OCI-LY1 (cell line): ENCODE measurements around the gene HDGFL2.

Source experiments
- H2AFZ ChIP-seq: fragments of 200-600 bp; sonication (generic), shearing (Covaris generic); 2 replicates; pipeline ENCODE4 v1.6.0; 2014; ENCODE audit warnings: antibody characterized with exemption, mild to moderate bottlenecking, low read length
- H3F3A ChIP-seq: fragments of 200-600 bp; sonication (generic), shearing (Covaris generic); 2 replicates; pipeline ENCODE4 v1.6.0; 2014; ENCODE audit warnings: mild to moderate bottlenecking, antibody characterized with exemption, low read length, moderate library complexity; ENCODE audit not compliant: insufficient read depth
- H3K27ac ChIP-seq: fragments of 200-600 bp; sonication (generic); 2 replicates; pipeline ENCODE4 v1.5.1; 2014; ENCODE audit warnings: low read length, mixed run types, mild to moderate bottlenecking, low read depth; ENCODE audit not compliant: poor library complexity, severe bottlenecking
- H3K27me3 ChIP-seq: fragments of 200-600 bp; sonication (generic); 2 replicates; pipeline ENCODE4 v1.6.0; 2014; ENCODE audit warnings: antibody characterized with exemption, mild to moderate bottlenecking, low read length, moderate library complexity; ENCODE audit not compliant: insufficient read depth
- H3K36me3 ChIP-seq: fragments of 200-600 bp; sonication (generic); 2 replicates; pipeline ENCODE4 v1.6.1; 2014; ENCODE audit warnings: mild to moderate bottlenecking, antibody characterized with exemption, low read length, moderate library complexity, mixed read lengths; ENCODE audit not compliant: insufficient read depth
- H3K4me1 ChIP-seq: fragments of 200-600 bp; sonication (generic); 2 replicates; pipeline ENCODE4 v1.5.1; 2014; ENCODE audit warnings: mild to moderate bottlenecking, low read length, moderate library complexity; ENCODE audit not compliant: insufficient read depth, severe bottlenecking
- H3K4me2 ChIP-seq: fragments of 200-600 bp; sonication (generic), shearing (Covaris generic); 2 replicates; pipeline ENCODE4 v1.6.1; 2014; ENCODE audit warnings: low read length
- H3K4me3 ChIP-seq: fragments of 200-600 bp; sonication (generic); 2 replicates; pipeline ENCODE4 v1.5.1; 2014; ENCODE audit warnings: low read length, low read depth, mild to moderate bottlenecking, mixed read lengths; ENCODE audit not compliant: poor library complexity, severe bottlenecking
- H3K79me2 ChIP-seq: fragments of 200-600 bp; shearing (Covaris generic); 2 replicates; pipeline ENCODE4 v1.6.1; 2016; ENCODE audit warnings: mixed run types, low read length, mixed read lengths; ENCODE audit not compliant: insufficient read depth
- H3K9ac ChIP-seq: fragments of 200-600 bp; sonication (generic), shearing (Covaris generic); 2 replicates; pipeline ENCODE4 v1.6.1; 2014; ENCODE audit warnings: mild to moderate bottlenecking, low read length, mixed read lengths
- H3K9me2 ChIP-seq: fragments of 200-600 bp; sonication (generic), shearing (Covaris generic); 2 replicates; pipeline ENCODE4 v1.6.1; 2014; ENCODE audit warnings: low read depth, mild to moderate bottlenecking, low read length, mixed read lengths
- H3K9me3 ChIP-seq: fragments of 200-600 bp; shearing (Covaris generic); 2 replicates; pipeline ENCODE4 v1.6.1; 2014; ENCODE audit warnings: low read length, mixed read lengths
- H4K20me1 ChIP-seq: fragments of 200-600 bp; sonication (generic), shearing (Covaris generic); 2 replicates; pipeline ENCODE4 v1.6.0; 2016; ENCODE audit warnings: mild to moderate bottlenecking, low read length; ENCODE audit not compliant: insufficient read depth
- CTCF ChIP-seq: fragments of 200-600 bp; sonication (generic), shearing (Covaris generic); IDR thresholded peaks from 2 replicates; pipeline ENCODE4 v1.5.1; 2017; ENCODE audit warnings: mild to moderate bottlenecking, antibody characterized with exemption, low read length, moderate library complexity, mixed read lengths
- EZH2 ChIP-seq: fragments of 200-600 bp; sonication (generic), shearing (Covaris generic); IDR thresholded peaks from 2 replicates; pipeline ENCODE4 v1.8.0; 2017; ENCODE audit warnings: borderline replicate concordance, mixed run types, mild to moderate bottlenecking, antibody characterized with exemption, low read length, moderate library complexity, mixed read lengths

HDGFL2 gene

GRCh38 chr19:4449639-4450028 lies 22.5 kb upstream of the HDGFL2 start:
- no peaks in the 10 kb centered on the region for H4K20me1 ChIP-seq
- H2AFZ ChIP-seq = no peak overlapping the region
- H3K4me2 ChIP-seq = no peak overlapping the region
- H3K79me2 ChIP-seq = no peaks in the 10 kb centered on the region
- H3K9ac ChIP-seq = no peak overlapping the region
- H3F3A ChIP-seq = no peaks in the 10 kb centered on the region
- H3K4me1 ChIP-seq = no peaks in the 10 kb centered on the region
- no peak overlapping the region for H3K4me3 ChIP-seq
- H3K9me3 ChIP-seq = no peaks in the 10 kb centered on the region
- no peaks in the 10 kb centered on the region for H3K9me2 ChIP-seq
- H3K36me3 ChIP-seq = peaks cover 69% of the 10 kb centered on the region
- TF ChIP-seq CTCF (no peak), EZH2 (no peak)
- H3K27me3 ChIP-seq = no peaks in the 10 kb centered on the region
- no peak overlapping the region for H3K27ac ChIP-seq

GRCh38 chr19:4452230-4452990 lies 19.7 kb upstream of the HDGFL2 start:
- Histone ChIP-seq H3K4me3 (no peak overlapping the region), H2AFZ (no peak overlapping the region), H3K79me2 (no peaks in the 10 kb centered on the region), H3K36me3 (peaks cover 42% of the 10 kb centered on the region; the same call in 1 of the 2 replicates), H3K9ac (no peak overlapping the region), H4K20me1 (no peaks in the 10 kb centered on the region), H3K4me2 (no peak overlapping the region), H3K27me3 (no peaks in the 10 kb centered on the region), H3K27ac (no peak overlapping the region), H3K4me1 (peaks cover 20% of the 10 kb centered on the region), H3K9me3 (no peaks in the 10 kb centered on the region), H3K9me2 (no peaks in the 10 kb centered on the region), H3F3A (no peaks in the 10 kb centered on the region)
- TF ChIP-seq EZH2 (no peak), CTCF (no peak)

DNA sequence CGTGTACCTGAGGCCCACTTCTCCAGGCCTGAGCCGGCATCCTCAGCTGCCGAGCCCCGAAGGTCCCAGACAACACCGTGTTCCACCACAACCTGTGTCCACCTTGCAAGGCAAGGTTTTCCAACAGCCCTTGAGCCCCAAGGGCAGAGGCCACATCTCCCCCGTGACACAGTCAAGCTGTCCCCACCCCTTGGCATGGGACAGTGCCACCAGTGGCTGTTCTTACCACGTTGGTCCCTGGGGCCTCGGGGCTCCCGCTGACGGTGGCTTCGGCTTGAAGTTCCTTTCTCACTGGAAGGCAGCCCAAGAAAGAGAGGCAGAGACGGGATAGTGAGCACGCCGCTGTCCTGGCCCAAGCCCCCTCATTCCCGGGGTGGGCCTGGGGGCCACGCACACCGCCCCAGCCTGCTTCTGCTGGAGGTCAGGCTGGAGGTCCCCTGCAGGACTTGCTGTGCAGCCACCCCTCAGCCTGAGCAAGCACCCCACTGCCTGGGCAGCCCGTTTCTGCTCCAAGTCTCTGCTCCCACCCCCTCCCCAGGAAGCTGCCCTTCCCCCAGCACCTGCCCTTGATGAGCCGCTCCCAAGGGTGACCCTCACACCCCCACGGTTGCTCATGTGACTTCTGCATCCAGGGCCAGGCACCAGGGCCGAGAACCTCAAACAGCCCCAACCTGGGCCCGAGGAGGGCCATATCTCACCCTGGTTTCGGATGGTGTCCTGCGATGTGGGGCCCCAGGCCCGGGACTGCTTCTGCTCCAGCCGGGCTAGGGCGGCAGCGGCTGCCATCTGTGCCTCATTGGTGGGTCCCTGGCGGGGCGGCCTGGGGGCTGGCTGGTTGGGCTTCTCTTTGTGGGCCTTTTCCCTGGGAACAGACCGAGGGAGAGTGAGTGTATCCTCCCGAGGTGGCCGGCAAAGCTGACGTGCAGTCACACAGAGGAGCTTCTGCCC lies 18.6 kb upstream of the HDGFL2 start:
- Histone ChIP-seq H4K20me1 (no peaks in the 10 kb centered on the region), H3K27me3 (no peaks in the 10 kb centered on the region), H3K27ac (no peak overlapping the region), H3K9me3 (no peaks in the 10 kb centered on the region), H3K4me1 (peaks cover 24% of the 10 kb centered on the region), H3K9ac (no peak overlapping the region), H2AFZ (no peak overlapping the region), H3K4me3 (no peak overlapping the region), H3F3A (no peaks in the 10 kb centered on the region), H3K9me2 (no peaks in the 10 kb centered on the region), H3K4me2 (no peak overlapping the region), H3K79me2 (no peaks in the 10 kb centered on the region), H3K36me3 (peaks cover 31% of the 10 kb centered on the region; the same call in 1 of the 2 replicates)
- TF ChIP-seq EZH2 (no peak), CTCF (no peak)
